ENCODE data around the gene RDM1.

Gene RDM1

DNA sequence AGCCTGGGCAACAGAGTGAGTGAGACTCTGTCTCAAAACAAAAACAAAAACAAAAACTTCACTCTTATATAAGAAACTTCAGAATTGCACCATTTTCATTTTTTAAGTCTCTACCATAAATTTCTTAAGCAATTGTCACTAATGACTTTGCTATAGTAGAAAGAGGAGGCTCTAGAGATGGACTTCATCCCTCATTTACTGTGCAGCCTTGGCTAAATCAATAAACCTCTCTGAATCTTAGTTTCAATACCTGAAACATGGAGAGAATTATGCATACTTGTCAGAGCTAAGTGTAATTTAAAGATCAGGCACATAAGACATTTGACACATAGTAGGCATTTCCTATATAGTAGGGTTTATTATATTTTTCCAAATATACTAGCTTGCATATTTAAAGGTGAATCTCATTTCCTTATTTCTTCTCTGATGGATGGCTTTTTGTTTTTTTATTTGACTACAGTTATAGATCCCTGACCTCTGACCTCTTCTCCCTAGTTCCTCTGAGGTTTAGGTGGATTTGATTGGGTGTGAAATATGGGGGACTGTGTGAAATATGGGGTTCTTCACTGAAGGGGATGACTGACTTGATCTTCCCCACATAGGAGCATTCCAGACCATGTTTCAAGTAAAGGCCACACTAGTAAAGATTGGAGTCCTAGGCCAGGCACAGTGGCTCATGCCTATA lies 53.1 kb downstream of the RDM1 start:
- no peaks in the 10 kb centered on the region for H3K9me2 ChIP-seq (ENCODE audit: low read depth, low read length)
- H3K9ac ChIP-seq (ENCODE audit: low read length) = no peak overlapping the region
- H3F3A ChIP-seq (ENCODE audit: insufficient read depth, low read length) = no peaks in the 10 kb centered on the region
- TF ChIP-seq EZH2 (IDR thresholded peaks at IDR 0.05; ENCODE audit: borderline replicate concordance, low read length) = no peak
- TF ChIP-seq, protein P1, sequence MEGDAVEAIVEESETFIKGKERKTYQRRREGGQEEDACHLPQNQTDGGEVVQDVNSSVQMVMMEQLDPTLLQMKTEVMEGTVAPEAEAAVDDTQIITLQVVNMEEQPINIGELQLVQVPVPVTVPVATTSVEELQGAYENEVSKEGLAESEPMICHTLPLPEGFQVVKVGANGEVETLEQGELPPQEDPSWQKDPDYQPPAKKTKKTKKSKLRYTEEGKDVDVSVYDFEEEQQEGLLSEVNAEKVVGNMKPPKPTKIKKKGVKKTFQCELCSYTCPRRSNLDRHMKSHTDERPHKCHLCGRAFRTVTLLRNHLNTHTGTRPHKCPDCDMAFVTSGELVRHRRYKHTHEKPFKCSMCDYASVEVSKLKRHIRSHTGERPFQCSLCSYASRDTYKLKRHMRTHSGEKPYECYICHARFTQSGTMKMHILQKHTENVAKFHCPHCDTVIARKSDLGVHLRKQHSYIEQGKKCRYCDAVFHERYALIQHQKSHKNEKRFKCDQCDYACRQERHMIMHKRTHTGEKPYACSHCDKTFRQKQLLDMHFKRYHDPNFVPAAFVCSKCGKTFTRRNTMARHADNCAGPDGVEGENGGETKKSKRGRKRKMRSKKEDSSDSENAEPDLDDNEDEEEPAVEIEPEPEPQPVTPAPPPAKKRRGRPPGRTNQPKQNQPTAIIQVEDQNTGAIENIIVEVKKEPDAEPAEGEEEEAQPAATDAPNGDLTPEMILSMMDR (IDR thresholded peaks at IDR 0.05; ENCODE audit: low read length) = no peak
- H4K20me1 ChIP-seq (ENCODE audit: insufficient read depth, low read length) = no peaks in the 10 kb centered on the region
- no peaks in the 10 kb centered on the region for H3K9me3 ChIP-seq (ENCODE audit: low read length)
- no peaks in the 10 kb centered on the region for H3K27me3 ChIP-seq (ENCODE audit: insufficient read depth, low read length)
- peaks cover 22% of the 10 kb centered on the region for H3K4me1 ChIP-seq (ENCODE audit: insufficient read depth, low read length, severe bottlenecking)
- no peak overlapping the region for H3K27ac ChIP-seq (ENCODE audit: low read depth, low read length, poor library complexity, severe bottlenecking)
- no peaks in the 10 kb centered on the region for H3K36me3 ChIP-seq (ENCODE audit: insufficient read depth, low read length)
- no peak overlapping the region for H2AFZ ChIP-seq (ENCODE audit: low read length)
- H3K79me2 ChIP-seq (ENCODE audit: insufficient read depth, low read length) = no peaks in the 10 kb centered on the region
- no peak overlapping the region for H3K4me2 ChIP-seq (ENCODE audit: low read length)
- no peak overlapping the region for H3K4me3 ChIP-seq (ENCODE audit: low read depth, low read length, poor library complexity, severe bottlenecking)

DNA sequence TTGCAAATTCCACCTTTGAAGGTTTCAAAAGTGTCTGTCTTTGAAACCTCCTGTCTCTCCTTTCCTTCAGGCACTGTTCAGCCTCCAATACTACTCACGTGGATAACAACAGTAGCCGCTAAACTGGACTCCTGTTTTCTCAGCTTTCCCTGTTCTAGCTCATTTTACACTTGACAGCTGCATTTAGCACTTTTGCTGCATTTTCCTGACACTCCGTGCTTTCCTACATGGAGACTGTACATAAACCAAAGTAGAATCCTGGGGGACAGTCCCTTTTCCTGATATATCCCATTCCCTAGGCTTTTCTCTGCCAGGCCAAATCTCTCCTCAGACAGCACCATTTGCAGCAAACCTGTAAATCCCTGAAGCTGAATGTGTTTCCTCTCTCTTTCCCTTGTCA lies 54.0 kb downstream of the RDM1 start:
- no peaks in the 10 kb centered on the region for H3K9me2 ChIP-seq (ENCODE audit: low read depth, low read length)
- no peaks in the 10 kb centered on the region for H3K79me2 ChIP-seq (ENCODE audit: insufficient read depth, low read length)
- no peak overlapping the region for H3K27ac ChIP-seq (ENCODE audit: low read depth, low read length, poor library complexity, severe bottlenecking)
- H3K4me2 ChIP-seq (ENCODE audit: low read length) = no peak overlapping the region
- no peak overlapping the region for H3K9ac ChIP-seq (ENCODE audit: low read length)
- TF ChIP-seq, protein P1 (IDR thresholded peaks at IDR 0.05; ENCODE audit: low read length) = no peak
- no peak for TF ChIP-seq EZH2 (IDR thresholded peaks at IDR 0.05; ENCODE audit: borderline replicate concordance, low read length)
- H3K36me3 ChIP-seq (ENCODE audit: insufficient read depth, low read length) = no peaks in the 10 kb centered on the region
- no peaks in the 10 kb centered on the region for H3K9me3 ChIP-seq (ENCODE audit: low read length)
- H3F3A ChIP-seq (ENCODE audit: insufficient read depth, low read length) = no peaks in the 10 kb centered on the region
- H4K20me1 ChIP-seq (ENCODE audit: insufficient read depth, low read length) = no peaks in the 10 kb centered on the region
- H2AFZ ChIP-seq (ENCODE audit: low read length) = no peak overlapping the region
- no peaks in the 10 kb centered on the region for H3K27me3 ChIP-seq (ENCODE audit: insufficient read depth, low read length)
- H3K4me1 ChIP-seq (ENCODE audit: insufficient read depth, low read length, severe bottlenecking) = peaks cover 23% of the 10 kb centered on the region
- no peak overlapping the region for H3K4me3 ChIP-seq (ENCODE audit: low read depth, low read length, poor library complexity, severe bottlenecking)

DNA sequence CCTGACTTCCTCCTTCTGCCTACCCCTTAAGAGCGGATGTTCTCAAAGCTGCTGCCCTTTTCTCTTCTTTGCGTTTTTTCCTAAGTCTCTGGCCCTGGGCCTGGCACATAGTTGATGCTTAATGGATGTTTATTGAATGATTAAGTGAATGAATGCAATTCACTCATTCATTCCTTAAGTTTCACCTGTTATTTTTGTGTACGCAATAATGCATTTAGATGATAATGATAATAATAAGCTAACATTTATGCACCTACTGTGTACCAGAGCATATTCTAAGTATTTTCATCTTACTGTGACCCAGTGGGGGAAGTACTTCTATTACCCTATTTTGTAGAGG lies 54.8 kb downstream of the RDM1 start:
- peak overlapping the region; percentile 24; the same call in 1 of the 2 replicates for H3K4me2 ChIP-seq (ENCODE audit: low read length)
- no peaks in the 10 kb centered on the region for H3K79me2 ChIP-seq (ENCODE audit: insufficient read depth, low read length)
- TF ChIP-seq, protein P1 (IDR thresholded peaks at IDR 0.05; ENCODE audit: low read length) = no peak
- no peak for TF ChIP-seq EZH2 (IDR thresholded peaks at IDR 0.05; ENCODE audit: borderline replicate concordance, low read length)
- peaks cover 28% of the 10 kb centered on the region for H3K4me1 ChIP-seq (ENCODE audit: insufficient read depth, low read length, severe bottlenecking)
- H4K20me1 ChIP-seq (ENCODE audit: insufficient read depth, low read length) = no peaks in the 10 kb centered on the region
- no peak overlapping the region for H2AFZ ChIP-seq (ENCODE audit: low read length)
- H3K27me3 ChIP-seq (ENCODE audit: insufficient read depth, low read length) = no peaks in the 10 kb centered on the region
- no peaks in the 10 kb centered on the region for H3K9me2 ChIP-seq (ENCODE audit: low read depth, low read length)
- no peak overlapping the region for H3K9ac ChIP-seq (ENCODE audit: low read length)
- H3K27ac ChIP-seq (ENCODE audit: low read depth, low read length, poor library complexity, severe bottlenecking) = no peak overlapping the region
- H3F3A ChIP-seq (ENCODE audit: insufficient read depth, low read length) = no peaks in the 10 kb centered on the region
- no peaks in the 10 kb centered on the region for H3K36me3 ChIP-seq (ENCODE audit: insufficient read depth, low read length)
- H3K4me3 ChIP-seq (ENCODE audit: low read depth, low read length, poor library complexity, severe bottlenecking) = no peak overlapping the region
- H3K9me3 ChIP-seq (ENCODE audit: low read length) = no peaks in the 10 kb centered on the region

All from OCI-LY1 (cell line).